Mesenchymal stem cell (in vitro differentiated cells and primary cell): ENCODE results near the gene PPP1R2C.
A peak's percentile ranks its signal among the peaks of the same experiment; 100 is the strongest.

Experiments used
- DNase-seq: peaks from one replicate; pipeline ENCODE4 v3.0.0-alpha.2; 2013
- H2AFZ ChIP-seq: one replicate; pipeline ENCODE4 v1.6.1; 2013; ENCODE audit warnings: low read depth, mild to moderate bottlenecking, control low read depth, inconsistent platforms, low read length, moderate library complexity
- H2AK5ac ChIP-seq: 2 replicates; pipeline ENCODE4 v1.6.1; 2013; ENCODE audit warnings: low read length, moderate library complexity, mild to moderate bottlenecking, inconsistent platforms; ENCODE audit not compliant: severe bottlenecking
- H2BK120ac ChIP-seq: one replicate; pipeline ENCODE4 v1.6.1; 2013; ENCODE audit warnings: low read depth, mild to moderate bottlenecking, inconsistent platforms, low read length, moderate library complexity
- H2BK12ac ChIP-seq, 2 experiments: one replicate each; pipeline ENCODE4 v1.6.1; 2013; ENCODE audit warnings: inconsistent platforms in 2 of 2, low read length in 2 of 2, mild to moderate bottlenecking in 2 of 2, moderate library complexity in 2 of 2, control low read depth in 1 of 2
- H2BK15ac ChIP-seq: one replicate; pipeline ENCODE4 v1.6.1; 2013; ENCODE audit warnings: mild to moderate bottlenecking, low read depth, inconsistent platforms; ENCODE audit not compliant: poor library complexity, severe bottlenecking
- H2BK5ac ChIP-seq: 2 replicates; pipeline ENCODE4 v1.6.1; 2013; ENCODE audit warnings: low read depth, mild to moderate bottlenecking, low read length, control low read depth, inconsistent platforms; ENCODE audit not compliant: poor library complexity, severe bottlenecking
- H3K14ac ChIP-seq, 2 experiments: one replicate each; pipeline ENCODE4 v1.6.1; 2013; ENCODE audit warnings: inconsistent platforms in 2 of 2, low read length in 2 of 2, control low read depth in 1 of 2, mild to moderate bottlenecking in 1 of 2, moderate library complexity in 1 of 2
- H3K18ac ChIP-seq, 2 experiments: one replicate each; pipeline ENCODE4 v1.6.1; 2013; ENCODE audit warnings: inconsistent platforms in 2 of 2, low read length in 2 of 2, control low read depth in 1 of 2, low read depth in 1 of 2, mild to moderate bottlenecking in 1 of 2
- H3K23ac ChIP-seq, 2 experiments: one replicate each; pipeline ENCODE4 v1.6.1; 2013; ENCODE audit warnings: inconsistent platforms in 2 of 2, low read length in 2 of 2, mild to moderate bottlenecking in 2 of 2, moderate library complexity in 2 of 2, control low read depth in 1 of 2
- H3K27ac ChIP-seq: 2 replicates; pipeline ENCODE4 v1.5.1; 2013; ENCODE audit warnings: mild to moderate bottlenecking, moderate library complexity, low read length, control low read depth, inconsistent platforms; ENCODE audit not compliant: poor library complexity, severe bottlenecking
- H3K27me3 ChIP-seq, 2 experiments: 2 replicates each; pipeline versions ENCODE4 v1.6.1 to v1.7.0; 2013; ENCODE audit warnings: low read length in 2 of 2, mild to moderate bottlenecking in 2 of 2, moderate library complexity in 2 of 2, control low read depth in 1 of 2, inconsistent platforms in 1 of 2; ENCODE audit not compliant: control insufficient read depth in 1 of 2, insufficient read depth in 1 of 2
- H3K36me3 ChIP-seq, 2 experiments: 2 replicates each; pipeline versions ENCODE4 v1.6.1 to v1.7.0; 2013; ENCODE audit warnings: low read length in 2 of 2, control low read depth in 1 of 2, inconsistent platforms in 1 of 2, low read depth in 1 of 2, mild to moderate bottlenecking in 1 of 2; ENCODE audit not compliant: insufficient read depth in 2 of 2, control insufficient read depth in 1 of 2
- H3K4ac ChIP-seq, 2 experiments: one replicate each; pipeline ENCODE4 v1.6.1; 2013; ENCODE audit warnings: inconsistent platforms in 2 of 2, low read length in 2 of 2, mild to moderate bottlenecking in 2 of 2, moderate library complexity in 2 of 2, control low read depth in 1 of 2, low read depth in 1 of 2
- H3K4me1 ChIP-seq: 2 replicates; pipeline ENCODE4 v1.6.1; 2013; ENCODE audit warnings: low read depth, low read length, control low read depth; ENCODE audit not compliant: control insufficient read depth, insufficient read depth
- H3K4me2 ChIP-seq: 2 replicates; pipeline ENCODE4 v1.6.1; 2013; ENCODE audit warnings: low read length, mild to moderate bottlenecking, inconsistent platforms; ENCODE audit not compliant: poor library complexity, severe bottlenecking
- H3K4me3 ChIP-seq, 2 experiments: 2 replicates each; pipeline versions ENCODE4 v1.5.1 to v1.7.0; 2013; ENCODE audit warnings: low read length in 2 of 2, mild to moderate bottlenecking in 2 of 2, control low read depth in 1 of 2, low read depth in 1 of 2; ENCODE audit not compliant: insufficient read depth in 1 of 2
- H3K79me1 ChIP-seq: replicated peaks from 2 replicates; pipeline ENCODE4 v1.6.1; 2013; ENCODE audit warnings: mild to moderate bottlenecking, control low read depth, low read length, inconsistent platforms; ENCODE audit not compliant: poor library complexity, severe bottlenecking
- H3K9ac ChIP-seq: 2 replicates; pipeline ENCODE4 v1.7.0; 2013; ENCODE audit warnings: mild to moderate bottlenecking, low read length, moderate library complexity
- H3K9me3 ChIP-seq: 2 replicates; pipeline ENCODE4 v1.7.0; 2013; ENCODE audit warnings: mild to moderate bottlenecking, low read length; ENCODE audit not compliant: control insufficient read depth
- H4K8ac ChIP-seq: one replicate; pipeline ENCODE4 v1.6.1; 2013; ENCODE audit warnings: inconsistent platforms, mild to moderate bottlenecking, low read length, moderate library complexity
- H4K91ac ChIP-seq: one replicate; pipeline ENCODE4 v1.6.1; 2013; ENCODE audit warnings: mild to moderate bottlenecking, low read length, inconsistent platforms
- WGBS: methylation state at CpG from one replicate; pipeline ENCODE4 v1.1.7; 2013; ENCODE audit warnings: mixed read lengths; 5-methylcytosine and 5-hydroxymethylcytosine counted together

Gene PPP1R2C

GRCh38 chrX:42752730-42753129 lies 25.2 kb downstream of the PPP1R2C start:
- H3K9ac ChIP-seq = no peak overlapping the region
- H2AK5ac ChIP-seq = no peak overlapping the region
- H4K8ac ChIP-seq = no peak overlapping the region
- no peak overlapping the region for H2BK15ac ChIP-seq
- H3K14ac ChIP-seq = no peak overlapping the region
- no peak overlapping the region for H4K91ac ChIP-seq
- no peaks in the 10 kb centered on the region for H3K9me3 ChIP-seq
- H3K4me2 ChIP-seq = no peak overlapping the region
- H2BK5ac ChIP-seq = no peak overlapping the region
- no peaks in the 10 kb centered on the region for H3K79me1 ChIP-seq
- H2AFZ ChIP-seq = no peak overlapping the region
- H3K4me1 ChIP-seq = peaks cover 2% of the 10 kb centered on the region
- H2BK120ac ChIP-seq = no peak overlapping the region
- DNase-seq = no peak
- no peaks in the 10 kb centered on the region for H3K36me3 ChIP-seq
- H3K4me3 ChIP-seq = no peak overlapping the region
- no peak overlapping the region for H2BK12ac ChIP-seq
- H3K18ac ChIP-seq = no peak overlapping the region
- WGBS = 93% methylated on average over 1 of the region's 4 CpGs
- no peak overlapping the region for H3K27ac ChIP-seq
- no peak overlapping the region for H3K23ac ChIP-seq
- H3K27me3 ChIP-seq = no peaks in the 10 kb centered on the region
- H3K4ac ChIP-seq = no peak overlapping the region

GRCh38 chrX:42751573-42751972 lies 26.4 kb downstream of the PPP1R2C start:
- no peak overlapping the region for H4K8ac ChIP-seq
- H3K9me3 ChIP-seq = no peaks in the 10 kb centered on the region
- no peak overlapping the region for H4K91ac ChIP-seq
- H3K4me2 ChIP-seq = no peak overlapping the region
- H2BK15ac ChIP-seq = no peak overlapping the region
- H3K79me1 ChIP-seq = no peaks in the 10 kb centered on the region
- no peak overlapping the region for H3K23ac ChIP-seq
- no peak overlapping the region for H2AFZ ChIP-seq
- H3K4me1 ChIP-seq = peaks cover 2% of the 10 kb centered on the region
- H2BK120ac ChIP-seq = no peak overlapping the region
- 85% methylated on average over 2 of the region's 3 CpGs for WGBS
- H3K4me3 ChIP-seq = no peak overlapping the region
- H3K4ac ChIP-seq = no peak overlapping the region
- DNase-seq = no peak
- no peak overlapping the region for H2BK12ac ChIP-seq
- H3K18ac ChIP-seq = no peak overlapping the region
- H3K27ac ChIP-seq = no peak overlapping the region
- no peaks in the 10 kb centered on the region for H3K36me3 ChIP-seq
- H3K14ac ChIP-seq = no peak overlapping the region
- no peaks in the 10 kb centered on the region for H3K27me3 ChIP-seq
- H2BK5ac ChIP-seq = no peak overlapping the region
- no peak overlapping the region for H3K9ac ChIP-seq
- no peak overlapping the region for H2AK5ac ChIP-seq

GRCh38 chrX:42748067-42748850 lies 29.7 kb downstream of the PPP1R2C start:
- H2BK120ac ChIP-seq = no peak overlapping the region
- 83% methylated on average over 2 of the region's 5 CpGs for WGBS
- H3K4ac ChIP-seq = no peak overlapping the region
- H3K18ac ChIP-seq = peak overlapping the region in 1 of 2 experiments; percentile 18
- no peak overlapping the region for H2BK15ac ChIP-seq
- no peak overlapping the region for H2AFZ ChIP-seq
- H3K4me1 ChIP-seq = no peaks in the 10 kb centered on the region
- no peaks in the 10 kb centered on the region for H3K79me1 ChIP-seq
- H3K9ac ChIP-seq = peak overlapping the region; percentile 30
- H3K36me3 ChIP-seq = no peaks in the 10 kb centered on the region
- no peak overlapping the region for H4K8ac ChIP-seq
- no peak overlapping the region for H2AK5ac ChIP-seq
- H3K27ac ChIP-seq = no peak overlapping the region
- H3K14ac ChIP-seq = no peak overlapping the region
- H3K9me3 ChIP-seq = no peaks in the 10 kb centered on the region
- H3K4me3 ChIP-seq = no peak overlapping the region
- DNase-seq = peak; percentile 19
- H4K91ac ChIP-seq = no peak overlapping the region
- no peak overlapping the region for H2BK12ac ChIP-seq
- no peak overlapping the region for H3K23ac ChIP-seq
- H3K27me3 ChIP-seq = no peaks in the 10 kb centered on the region
- no peak overlapping the region for H3K4me2 ChIP-seq
- no peak overlapping the region for H2BK5ac ChIP-seq

GRCh38 chrX:42746606-42747005 lies 31.4 kb downstream of the PPP1R2C start:
- Histone ChIP-seq H4K8ac (no peak overlapping the region), H2BK12ac (no peak overlapping the region), H4K91ac (no peak overlapping the region), H2BK5ac (no peak overlapping the region), H2BK15ac (no peak overlapping the region), H3K4me3 (no peak overlapping the region), H3K14ac (no peak overlapping the region), H3K4ac (no peak overlapping the region), H3K36me3 (no peaks in the 10 kb centered on the region), H2AK5ac (no peak overlapping the region), H3K27me3 (no peaks in the 10 kb centered on the region), H3K18ac (no peak overlapping the region), H3K4me1 (no peaks in the 10 kb centered on the region), H3K4me2 (no peak overlapping the region), H3K79me1 (no peaks in the 10 kb centered on the region), H2BK120ac (no peak overlapping the region), H3K23ac (no peak overlapping the region), H2AFZ (no peak overlapping the region), H3K9ac (peak overlapping the region; percentile 3), H3K9me3 (no peaks in the 10 kb centered on the region), H3K27ac (no peak overlapping the region)
- DNase-seq = peak; percentile 59
- WGBS = no CpG with 5 or more reads among the region's 2 CpGs
